ENCODE measurements around the gene TPGS2. TPM values are rescaled to one million over a fixed set of nuclear protein-coding genes. Genes with fewer than 3 reads are reported as not detected.

TPGS2 gene
- total RNA-seq, 1 experiment from 2014 or later = 93.3 TPM

DNA sequence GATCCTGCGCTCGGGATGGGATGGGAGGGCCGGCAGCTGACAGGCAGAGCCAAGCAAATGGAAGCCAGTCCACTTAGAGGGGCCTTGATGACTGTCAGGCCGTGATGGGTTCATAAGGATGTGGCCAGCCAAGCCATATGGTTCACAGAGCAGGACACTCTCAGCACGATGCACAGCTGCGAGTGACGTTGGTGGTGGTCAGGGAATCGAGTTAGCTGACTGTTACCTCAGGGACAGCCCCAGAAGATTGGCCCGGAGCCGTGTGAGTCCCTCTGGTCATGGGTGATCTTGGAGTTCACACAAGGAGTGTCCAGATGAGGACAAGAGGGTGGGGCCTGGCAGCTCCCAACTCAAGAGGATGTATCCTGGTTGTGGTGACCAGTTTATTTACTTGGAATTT, 70.2 kb downstream of the TPGS2 start:
- H3K9me2 ChIP-seq (ENCODE audit: insufficient read depth) = no peaks in the 10 kb centered on the region
- BruUV-seq (replicated peaks) = no TSS peak
- no peaks in the 10 kb centered on the region for H3K9me3 ChIP-seq (ENCODE audit: control insufficient read depth in 1 of 2, insufficient read depth in 1 of 2, low read depth in 1 of 2, low read length in 2 of 2)
- H3K4me2 ChIP-seq (ENCODE audit: low read length) = no peak overlapping the region
- TF ChIP-seq EZH2phosphoT487 (IDR thresholded peaks at IDR 0.05; ENCODE audit: borderline replicate concordance) = no peak
- TF ChIP-seq, protein P1, sequence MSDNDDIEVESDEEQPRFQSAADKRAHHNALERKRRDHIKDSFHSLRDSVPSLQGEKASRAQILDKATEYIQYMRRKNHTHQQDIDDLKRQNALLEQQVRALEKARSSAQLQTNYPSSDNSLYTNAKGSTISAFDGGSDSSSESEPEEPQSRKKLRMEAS (IDR thresholded peaks at IDR 0.05) = no peak
- no peak for TF ChIP-seq CEBPB (IDR thresholded peaks at IDR 0.05; ENCODE audit: low read depth)
- TF ChIP-seq, protein P2, sequence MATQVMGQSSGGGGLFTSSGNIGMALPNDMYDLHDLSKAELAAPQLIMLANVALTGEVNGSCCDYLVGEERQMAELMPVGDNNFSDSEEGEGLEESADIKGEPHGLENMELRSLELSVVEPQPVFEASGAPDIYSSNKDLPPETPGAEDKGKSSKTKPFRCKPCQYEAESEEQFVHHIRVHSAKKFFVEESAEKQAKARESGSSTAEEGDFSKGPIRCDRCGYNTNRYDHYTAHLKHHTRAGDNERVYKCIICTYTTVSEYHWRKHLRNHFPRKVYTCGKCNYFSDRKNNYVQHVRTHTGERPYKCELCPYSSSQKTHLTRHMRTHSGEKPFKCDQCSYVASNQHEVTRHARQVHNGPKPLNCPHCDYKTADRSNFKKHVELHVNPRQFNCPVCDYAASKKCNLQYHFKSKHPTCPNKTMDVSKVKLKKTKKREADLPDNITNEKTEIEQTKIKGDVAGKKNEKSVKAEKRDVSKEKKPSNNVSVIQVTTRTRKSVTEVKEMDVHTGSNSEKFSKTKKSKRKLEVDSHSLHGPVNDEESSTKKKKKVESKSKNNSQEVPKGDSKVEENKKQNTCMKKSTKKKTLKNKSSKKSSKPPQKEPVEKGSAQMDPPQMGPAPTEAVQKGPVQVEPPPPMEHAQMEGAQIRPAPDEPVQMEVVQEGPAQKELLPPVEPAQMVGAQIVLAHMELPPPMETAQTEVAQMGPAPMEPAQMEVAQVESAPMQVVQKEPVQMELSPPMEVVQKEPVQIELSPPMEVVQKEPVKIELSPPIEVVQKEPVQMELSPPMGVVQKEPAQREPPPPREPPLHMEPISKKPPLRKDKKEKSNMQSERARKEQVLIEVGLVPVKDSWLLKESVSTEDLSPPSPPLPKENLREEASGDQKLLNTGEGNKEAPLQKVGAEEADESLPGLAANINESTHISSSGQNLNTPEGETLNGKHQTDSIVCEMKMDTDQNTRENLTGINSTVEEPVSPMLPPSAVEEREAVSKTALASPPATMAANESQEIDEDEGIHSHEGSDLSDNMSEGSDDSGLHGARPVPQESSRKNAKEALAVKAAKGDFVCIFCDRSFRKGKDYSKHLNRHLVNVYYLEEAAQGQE (IDR thresholded peaks at IDR 0.05; ENCODE audit: low read depth) = no peak
- TF ChIP-seq, protein P3, sequence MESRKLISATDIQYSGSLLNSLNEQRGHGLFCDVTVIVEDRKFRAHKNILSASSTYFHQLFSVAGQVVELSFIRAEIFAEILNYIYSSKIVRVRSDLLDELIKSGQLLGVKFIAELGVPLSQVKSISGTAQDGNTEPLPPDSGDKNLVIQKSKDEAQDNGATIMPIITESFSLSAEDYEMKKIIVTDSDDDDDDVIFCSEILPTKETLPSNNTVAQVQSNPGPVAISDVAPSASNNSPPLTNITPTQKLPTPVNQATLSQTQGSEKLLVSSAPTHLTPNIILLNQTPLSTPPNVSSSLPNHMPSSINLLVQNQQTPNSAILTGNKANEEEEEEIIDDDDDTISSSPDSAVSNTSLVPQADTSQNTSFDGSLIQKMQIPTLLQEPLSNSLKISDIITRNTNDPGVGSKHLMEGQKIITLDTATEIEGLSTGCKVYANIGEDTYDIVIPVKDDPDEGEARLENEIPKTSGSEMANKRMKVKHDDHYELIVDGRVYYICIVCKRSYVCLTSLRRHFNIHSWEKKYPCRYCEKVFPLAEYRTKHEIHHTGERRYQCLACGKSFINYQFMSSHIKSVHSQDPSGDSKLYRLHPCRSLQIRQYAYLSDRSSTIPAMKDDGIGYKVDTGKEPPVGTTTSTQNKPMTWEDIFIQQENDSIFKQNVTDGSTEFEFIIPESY (IDR thresholded peaks at IDR 0.05; ENCODE audit: extremely low read depth, insufficient replicate concordance, low read length) = no peak
- no peak for TF ChIP-seq ZNF274 (IDR thresholded peaks at IDR 0.05; ENCODE audit: low read depth, low read length)
- no peak for TF ChIP-seq TCF7L2 (IDR thresholded peaks at IDR 0.05; ENCODE audit: borderline replicate concordance, extremely low read depth, insufficient read depth, insufficient read length)
- TF ChIP-seq FOSL1 (IDR thresholded peaks at IDR 0.05; ENCODE audit: low read depth) = no peak
- TF ChIP-seq JUND (IDR thresholded peaks at IDR 0.05) = no peak
- TF ChIP-seq EGR1 (IDR thresholded peaks at IDR 0.05; ENCODE audit: low read depth) = no peak
- no peak for TF ChIP-seq SIN3A (IDR thresholded peaks at IDR 0.05; ENCODE audit: low read depth)
- TF ChIP-seq, protein P4, sequence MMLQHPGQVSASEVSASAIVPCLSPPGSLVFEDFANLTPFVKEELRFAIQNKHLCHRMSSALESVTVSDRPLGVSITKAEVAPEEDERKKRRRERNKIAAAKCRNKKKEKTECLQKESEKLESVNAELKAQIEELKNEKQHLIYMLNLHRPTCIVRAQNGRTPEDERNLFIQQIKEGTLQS (IDR thresholded peaks at IDR 0.05) = no peak
- H2AFZ ChIP-seq (ENCODE audit: low read depth, low read length, poor library complexity, severe bottlenecking) = no peak overlapping the region
- H3K27me3 ChIP-seq (ENCODE audit: insufficient read depth, low read length) = no peaks in the 10 kb centered on the region
- no peak for DNase-seq (ENCODE audit: low read depth, low spot score)
- no peaks in the 10 kb centered on the region for H4K20me1 ChIP-seq (ENCODE audit: insufficient read depth)
- intact Hi-C loops (cut with micrococcal nuclease) = loop anchor here (10.0 kb wide), 1 partner anchor 734 kb away; no protein-coding TSS in a partner anchor
- no peak overlapping the region for H3K9ac ChIP-seq (ENCODE audit: low read length)
- no peaks in the 10 kb centered on the region for H3K79me2 ChIP-seq (ENCODE audit: insufficient read depth, low read length)
- ChIA-PET RAD21 (ENCODE audit: low non-redundant PET in 1 of 2, low total read pairs in 2 of 2, uncharacterized antibody in 2 of 2, unreplicated experiment in 2 of 2) (no interaction called here), CTCF (interaction anchor here (0.9 kb wide), 1 partner anchor 47 kb away, joined by 3 read pairs; no protein-coding TSS in a partner anchor), POLR2A (no interaction called here)
- H3K4me1 ChIP-seq (ENCODE audit: control insufficient read depth in 1 of 2, insufficient read depth in 2 of 2, low read length in 2 of 2) = no peaks in the 10 kb centered on the region; a peak in 1 of 4 replicates
- no peak for ATAC-seq
- H3K36me3 ChIP-seq (ENCODE audit: control insufficient read depth in 1 of 2, insufficient read depth in 2 of 2, low read length in 2 of 2) = no peaks in the 10 kb centered on the region
- no peak overlapping the region for H3K4me3 ChIP-seq (replicated peaks in 1 of 2; ENCODE audit: low read depth in 1 of 2, low read length in 2 of 2)
- H3K27ac ChIP-seq (ENCODE audit: low read depth, low read length) = no peak overlapping the region

All from HCT116 (cell line).